Heart left ventricle (tissue), 13 donors: ENCODE data around the gene CGB1.

Experiments
- CTCF ChIP-seq, 12 donors: fragments of 200-600 bp; sonication (generic) in 4 of 12; IDR thresholded peaks; one replicate each; pipeline versions ENCODE4 v1.5.0 to v1.8.0; 2018 to 2022; ENCODE audit warnings: antibody characterized with exemption in 12 of 12, mild to moderate bottlenecking in 5 of 12
- POLR2A ChIP-seq, 2 donors: fragments of 450-650 bp; IDR thresholded peaks; one replicate each; pipeline ENCODE4 v1.6.1; 2017; ENCODE audit warnings: antibody characterized with exemption in 2 of 2, mild to moderate bottlenecking in 2 of 2, moderate library complexity in 2 of 2
- donor health status: ischemic (EF 13 %, LVEDD 7.1; RV severe dilation, severe dysfunction).
- donor health status: DM: no; HTN: yes; CAD: no.
- donor health status: DM: no; HTN: no; CAD: no.
- donor health status: ischemic (EF 25% LVEDD 6.9; RV normal size, moderate dysfunction).
- donor health status: ischemic (EF 25% LVEDD 5.7; RV mildly dilated, moderate dysfunction).
- donor health status: ischemic (EF 35%, LVEDD 5.7; RV mildly dilated, moderate dysfunction).
- donor health status: nonischemic (EF 11% LVEDD 7.7; RV severe dilation, severe dysfunction).
- donor health status: DM: yes; HTN: yes; CAD: no.
- donor health status: PGD.
- donor health status: ischemic (EF 29% LVEDD 5.4; RV normal size, mild dysfunction).
- donor health status: nonischemic (EF 23%, LVEDD 6.1; RV moderate dilation, normal function).

GRCh38 chr19:49017666-49018351 lies 18.9 kb downstream of the CGB1 start:
- TF ChIP-seq CTCF (IDR thresholded peaks at IDR 0.05) (peak in 9 of 12 donors; percentile 32 to 68 (median 50)), POLR2A (IDR thresholded peaks at IDR 0.05) (no peak)
